OCI-LY1 (cell line): ENCODE measurements around the gene SERPINE1.

Source experiments
- H2AFZ ChIP-seq: fragments of 200-600 bp; sonication (generic), shearing (Covaris generic); 2 replicates; pipeline ENCODE4 v1.6.0; 2014; ENCODE audit warnings: antibody characterized with exemption, mild to moderate bottlenecking, low read length
- H3F3A ChIP-seq: fragments of 200-600 bp; sonication (generic), shearing (Covaris generic); 2 replicates; pipeline ENCODE4 v1.6.0; 2014; ENCODE audit warnings: mild to moderate bottlenecking, antibody characterized with exemption, low read length, moderate library complexity; ENCODE audit not compliant: insufficient read depth
- H3K27ac ChIP-seq: fragments of 200-600 bp; sonication (generic); 2 replicates; pipeline ENCODE4 v1.5.1; 2014; ENCODE audit warnings: low read length, mixed run types, mild to moderate bottlenecking, low read depth; ENCODE audit not compliant: poor library complexity, severe bottlenecking
- H3K27me3 ChIP-seq: fragments of 200-600 bp; sonication (generic); 2 replicates; pipeline ENCODE4 v1.6.0; 2014; ENCODE audit warnings: antibody characterized with exemption, mild to moderate bottlenecking, low read length, moderate library complexity; ENCODE audit not compliant: insufficient read depth
- H3K36me3 ChIP-seq: fragments of 200-600 bp; sonication (generic); 2 replicates; pipeline ENCODE4 v1.6.1; 2014; ENCODE audit warnings: mild to moderate bottlenecking, antibody characterized with exemption, low read length, moderate library complexity, mixed read lengths; ENCODE audit not compliant: insufficient read depth
- H3K4me1 ChIP-seq: fragments of 200-600 bp; sonication (generic); 2 replicates; pipeline ENCODE4 v1.5.1; 2014; ENCODE audit warnings: mild to moderate bottlenecking, low read length, moderate library complexity; ENCODE audit not compliant: insufficient read depth, severe bottlenecking
- H3K4me2 ChIP-seq: fragments of 200-600 bp; sonication (generic), shearing (Covaris generic); 2 replicates; pipeline ENCODE4 v1.6.1; 2014; ENCODE audit warnings: low read length
- H3K4me3 ChIP-seq: fragments of 200-600 bp; sonication (generic); 2 replicates; pipeline ENCODE4 v1.5.1; 2014; ENCODE audit warnings: low read length, low read depth, mild to moderate bottlenecking, mixed read lengths; ENCODE audit not compliant: poor library complexity, severe bottlenecking
- H3K79me2 ChIP-seq: fragments of 200-600 bp; shearing (Covaris generic); 2 replicates; pipeline ENCODE4 v1.6.1; 2016; ENCODE audit warnings: mixed run types, low read length, mixed read lengths; ENCODE audit not compliant: insufficient read depth
- H3K9ac ChIP-seq: fragments of 200-600 bp; sonication (generic), shearing (Covaris generic); 2 replicates; pipeline ENCODE4 v1.6.1; 2014; ENCODE audit warnings: mild to moderate bottlenecking, low read length, mixed read lengths
- H3K9me2 ChIP-seq: fragments of 200-600 bp; sonication (generic), shearing (Covaris generic); 2 replicates; pipeline ENCODE4 v1.6.1; 2014; ENCODE audit warnings: low read depth, mild to moderate bottlenecking, low read length, mixed read lengths
- H3K9me3 ChIP-seq: fragments of 200-600 bp; shearing (Covaris generic); 2 replicates; pipeline ENCODE4 v1.6.1; 2014; ENCODE audit warnings: low read length, mixed read lengths
- H4K20me1 ChIP-seq: fragments of 200-600 bp; sonication (generic), shearing (Covaris generic); 2 replicates; pipeline ENCODE4 v1.6.0; 2016; ENCODE audit warnings: mild to moderate bottlenecking, low read length; ENCODE audit not compliant: insufficient read depth
- EZH2 ChIP-seq: fragments of 200-600 bp; sonication (generic), shearing (Covaris generic); IDR thresholded peaks from 2 replicates; pipeline ENCODE4 v1.8.0; 2017; ENCODE audit warnings: borderline replicate concordance, mixed run types, mild to moderate bottlenecking, antibody characterized with exemption, low read length, moderate library complexity, mixed read lengths
- TF ChIP-seq, protein P1 (sequence below): fragments of 200-600 bp; sonication (generic), shearing (Covaris generic); IDR thresholded peaks from 2 replicates; pipeline ENCODE4 v1.5.1; 2017; ENCODE audit warnings: mild to moderate bottlenecking, antibody characterized with exemption, low read length, moderate library complexity, mixed read lengths

Gene SERPINE1

DNA sequence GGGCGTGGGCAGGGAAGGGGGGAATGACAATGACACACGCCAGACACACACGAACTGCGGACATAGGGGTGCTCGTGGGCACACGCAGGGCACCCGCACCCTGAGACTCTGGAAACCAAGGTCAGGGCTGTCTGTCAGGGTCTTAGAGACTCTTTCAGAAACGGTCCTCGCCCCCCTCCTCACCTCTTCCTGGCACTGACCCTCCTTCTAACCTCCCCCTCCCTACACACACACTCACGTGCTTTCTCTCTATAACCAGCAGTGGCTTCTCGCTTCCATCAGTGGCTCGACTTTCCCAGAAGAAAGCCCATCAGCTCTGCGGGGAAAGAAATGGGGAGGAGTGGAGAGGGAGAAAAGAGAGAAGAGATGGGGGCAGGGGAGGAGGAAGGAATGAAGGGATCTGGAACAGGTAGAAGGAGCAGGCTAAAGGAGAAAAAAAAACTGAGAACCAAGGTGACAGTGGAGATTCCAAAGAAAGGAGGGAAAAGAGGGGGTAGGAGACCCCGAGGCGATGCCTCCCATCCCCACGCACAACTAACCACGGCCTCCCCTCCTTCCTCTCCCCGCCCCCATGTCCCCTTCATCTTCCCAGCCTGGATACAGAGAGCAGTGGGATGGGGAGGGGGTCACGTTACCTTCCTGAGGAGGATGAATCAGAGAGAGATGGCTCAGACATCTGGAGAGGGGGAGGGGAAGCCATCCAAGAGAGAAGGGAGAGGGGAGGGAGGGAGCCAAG is 40.2 kb downstream of the SERPINE1 start:
- Histone ChIP-seq H3K9me3 (no peaks in the 10 kb centered on the region), H3K36me3 (no peaks in the 10 kb centered on the region), H3K4me3 (no peak overlapping the region), H3K4me1 (peaks cover 21% of the 10 kb centered on the region), H3K79me2 (no peaks in the 10 kb centered on the region), H3K9ac (no peak overlapping the region), H3K9me2 (no peaks in the 10 kb centered on the region), H4K20me1 (no peaks in the 10 kb centered on the region), H3F3A (no peaks in the 10 kb centered on the region; the same call in 1 of the 2 replicates), H3K27me3 (peaks cover 10% of the 10 kb centered on the region; the same call in 1 of the 2 replicates), H3K27ac (no peak overlapping the region), H3K4me2 (no peak overlapping the region), H2AFZ (no peak overlapping the region)
- no peak for TF ChIP-seq EZH2
- TF ChIP-seq, protein P1, sequence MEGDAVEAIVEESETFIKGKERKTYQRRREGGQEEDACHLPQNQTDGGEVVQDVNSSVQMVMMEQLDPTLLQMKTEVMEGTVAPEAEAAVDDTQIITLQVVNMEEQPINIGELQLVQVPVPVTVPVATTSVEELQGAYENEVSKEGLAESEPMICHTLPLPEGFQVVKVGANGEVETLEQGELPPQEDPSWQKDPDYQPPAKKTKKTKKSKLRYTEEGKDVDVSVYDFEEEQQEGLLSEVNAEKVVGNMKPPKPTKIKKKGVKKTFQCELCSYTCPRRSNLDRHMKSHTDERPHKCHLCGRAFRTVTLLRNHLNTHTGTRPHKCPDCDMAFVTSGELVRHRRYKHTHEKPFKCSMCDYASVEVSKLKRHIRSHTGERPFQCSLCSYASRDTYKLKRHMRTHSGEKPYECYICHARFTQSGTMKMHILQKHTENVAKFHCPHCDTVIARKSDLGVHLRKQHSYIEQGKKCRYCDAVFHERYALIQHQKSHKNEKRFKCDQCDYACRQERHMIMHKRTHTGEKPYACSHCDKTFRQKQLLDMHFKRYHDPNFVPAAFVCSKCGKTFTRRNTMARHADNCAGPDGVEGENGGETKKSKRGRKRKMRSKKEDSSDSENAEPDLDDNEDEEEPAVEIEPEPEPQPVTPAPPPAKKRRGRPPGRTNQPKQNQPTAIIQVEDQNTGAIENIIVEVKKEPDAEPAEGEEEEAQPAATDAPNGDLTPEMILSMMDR, result no peak

DNA sequence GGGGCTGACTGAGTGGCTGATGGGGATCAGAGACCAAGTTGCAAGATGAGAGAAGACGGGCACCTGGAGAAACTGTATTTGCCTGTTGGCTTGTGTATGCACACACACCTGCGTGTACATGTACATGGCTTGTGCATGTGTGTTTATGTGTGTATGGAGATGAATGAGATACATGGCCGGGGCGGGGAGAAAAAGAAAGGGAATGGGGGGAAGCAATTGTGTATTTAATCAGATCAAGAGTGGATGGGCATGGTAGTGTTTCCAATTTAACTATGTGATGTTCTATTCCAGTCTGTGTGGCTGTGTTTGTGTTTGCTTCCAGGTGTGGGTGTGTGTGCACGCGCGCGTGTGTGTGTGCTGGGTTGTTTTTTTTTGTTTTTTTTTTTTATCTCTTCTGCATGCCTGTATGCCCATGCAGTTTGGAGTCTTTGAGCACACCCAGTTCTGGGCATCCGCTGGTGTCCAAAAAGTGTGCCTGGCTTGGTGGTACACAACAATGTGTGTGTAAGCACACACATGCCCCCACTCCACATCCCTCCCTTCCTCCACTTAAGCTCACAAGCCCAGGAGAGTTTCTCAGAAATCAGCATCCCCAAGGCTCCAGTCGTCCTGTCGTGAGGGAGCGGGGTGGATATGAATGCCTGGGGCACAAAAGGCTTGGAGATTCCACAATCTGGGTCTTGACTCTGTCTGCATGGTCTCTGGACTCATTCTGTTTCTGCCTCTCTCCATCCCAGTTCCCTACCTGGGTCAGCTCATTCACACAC is 40.9 kb downstream of the SERPINE1 start:
- no peak overlapping the region for H3K9ac ChIP-seq
- H3K36me3 ChIP-seq, result no peaks in the 10 kb centered on the region
- no peak for TF ChIP-seq EZH2
- TF ChIP-seq, protein P1, result no peak
- no peaks in the 10 kb centered on the region for H3K9me2 ChIP-seq
- H3K27ac ChIP-seq, result no peak overlapping the region
- H3F3A ChIP-seq, result no peaks in the 10 kb centered on the region
- no peak overlapping the region for H3K4me3 ChIP-seq
- no peak overlapping the region for H3K4me2 ChIP-seq
- peaks cover 14% of the 10 kb centered on the region for H3K4me1 ChIP-seq
- peaks cover 10% of the 10 kb centered on the region; the same call in 1 of the 2 replicates for H3K27me3 ChIP-seq
- no peaks in the 10 kb centered on the region for H3K79me2 ChIP-seq
- H2AFZ ChIP-seq, result no peak overlapping the region
- H4K20me1 ChIP-seq, result no peaks in the 10 kb centered on the region
- no peaks in the 10 kb centered on the region for H3K9me3 ChIP-seq

DNA sequence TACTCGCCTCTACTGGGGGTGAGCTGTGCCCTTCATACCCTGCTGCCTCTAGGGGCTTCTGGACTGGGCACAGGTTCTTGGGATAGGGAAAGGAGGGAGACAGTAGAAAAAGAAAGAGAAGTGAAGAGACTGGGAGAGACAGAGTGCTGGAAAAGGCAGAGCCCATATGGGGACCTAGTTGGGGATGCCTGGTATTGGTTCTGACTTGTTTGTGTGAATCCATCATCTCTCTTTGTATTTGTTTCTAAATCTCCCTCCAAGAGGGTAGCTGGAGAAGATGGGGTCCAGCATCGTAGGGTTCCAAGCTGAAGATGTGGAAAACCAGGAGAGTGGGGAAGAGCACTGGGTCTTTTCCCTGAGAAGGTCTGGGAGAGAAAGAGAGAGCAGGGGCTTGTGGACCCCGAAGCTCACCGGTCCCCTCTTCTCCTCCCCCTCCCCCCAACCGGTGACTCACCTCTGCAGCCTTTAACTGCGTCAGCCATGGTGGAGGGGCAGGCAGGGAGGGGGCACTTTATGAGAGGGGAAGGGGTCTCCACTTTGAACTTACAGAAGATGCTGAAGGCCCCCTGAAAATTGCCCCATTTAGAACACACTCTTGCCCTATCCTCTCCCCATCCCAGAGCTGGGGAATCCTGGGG is 41.6 kb downstream of the SERPINE1 start:
- no peak overlapping the region for H3K4me3 ChIP-seq
- no peak overlapping the region for H2AFZ ChIP-seq
- no peaks in the 10 kb centered on the region for H3K36me3 ChIP-seq
- no peaks in the 10 kb centered on the region for H4K20me1 ChIP-seq
- no peak overlapping the region for H3K9ac ChIP-seq
- H3K4me2 ChIP-seq, result no peak overlapping the region
- no peaks in the 10 kb centered on the region for H3K9me2 ChIP-seq
- H3F3A ChIP-seq, result no peaks in the 10 kb centered on the region
- no peaks in the 10 kb centered on the region for H3K79me2 ChIP-seq
- H3K4me1 ChIP-seq, result peaks cover 12% of the 10 kb centered on the region
- H3K27me3 ChIP-seq, result peaks cover 10% of the 10 kb centered on the region
- no peak overlapping the region for H3K27ac ChIP-seq
- TF ChIP-seq, protein P1, result no peak
- TF ChIP-seq EZH2, result no peak
- no peaks in the 10 kb centered on the region for H3K9me3 ChIP-seq
